Measurements from ENCODE around the gene ADK. TPM values are rescaled to one million over a fixed set of nuclear protein-coding genes. Genes with fewer than 3 reads are reported as not detected.
"Not testable (repeated sequence)": the region's sequence is repeated elsewhere in the genome, so short reads cannot be mapped to it uniquely, and the experiment has no call there.

Gene ADK
- total RNA-seq, 1 donor, result 34.2 TPM

DNA sequence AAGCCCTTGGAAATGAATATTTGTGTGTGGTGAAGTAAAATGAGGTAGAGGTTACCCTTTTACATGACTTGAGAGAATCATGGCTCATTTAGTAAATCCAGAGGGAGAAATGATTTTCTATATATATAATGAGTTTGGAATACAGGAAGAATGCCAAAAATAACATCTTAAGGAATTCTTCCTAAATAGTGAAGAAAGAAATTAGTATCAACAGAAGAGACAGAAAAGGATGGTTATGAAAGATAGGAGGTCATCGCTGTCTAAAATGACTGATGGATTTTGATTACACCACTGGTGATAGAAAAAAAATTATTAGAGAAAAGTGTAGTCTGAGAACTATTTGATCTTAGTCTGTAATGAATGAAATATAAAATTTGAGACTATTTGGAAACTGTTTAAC is 283.0 kb downstream of the ADK start:
- Histone ChIP-seq H3K4me1 (ENCODE audit: insufficient read depth, low read length) (no peaks in the 10 kb centered on the region), H3K27me3 (ENCODE audit: insufficient read depth, low read length) (no peaks in the 10 kb centered on the region), H3K4me3 (ENCODE audit: low read length) (no peak overlapping the region), H3K9me3 (ENCODE audit: low read depth, low read length) (no peaks in the 10 kb centered on the region)

DNA sequence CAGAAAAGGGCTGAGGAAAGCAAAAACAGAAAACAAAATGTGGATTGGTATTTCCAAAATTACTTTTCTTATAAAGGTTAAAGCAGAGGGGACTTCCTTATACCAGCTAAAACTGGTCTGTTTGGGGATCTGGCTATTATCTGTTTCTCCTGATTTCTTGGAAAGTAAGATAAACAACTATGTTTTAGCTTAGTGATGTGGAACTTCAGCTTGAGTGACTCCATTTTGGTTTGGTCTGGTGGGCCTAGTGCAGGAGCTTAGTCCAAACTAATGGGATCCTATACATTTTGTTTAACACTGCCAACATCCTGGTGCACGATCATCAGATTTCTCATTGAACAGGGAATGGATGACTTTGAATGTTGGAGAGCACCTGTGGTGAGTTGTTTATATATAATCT is 283.5 kb downstream of the ADK start:
- Histone ChIP-seq H3K4me3 (ENCODE audit: low read length) (no peak overlapping the region), H3K27me3 (ENCODE audit: insufficient read depth, low read length) (no peaks in the 10 kb centered on the region), H3K4me1 (ENCODE audit: insufficient read depth, low read length) (no peaks in the 10 kb centered on the region), H3K9me3 (ENCODE audit: low read depth, low read length) (no peaks in the 10 kb centered on the region)

GRCh38 chr10:74436523-74437170 is 285.6 kb downstream of the ADK start:
- H3K4me1 ChIP-seq (ENCODE audit: insufficient read depth, low read length), result no peaks in the 10 kb centered on the region
- H3K27me3 ChIP-seq (ENCODE audit: insufficient read depth, low read length), result no peaks in the 10 kb centered on the region
- H3K9me3 ChIP-seq (ENCODE audit: low read depth, low read length), result no peaks in the 10 kb centered on the region
- H3K4me3 ChIP-seq (ENCODE audit: low read length), result no peak overlapping the region

DNA sequence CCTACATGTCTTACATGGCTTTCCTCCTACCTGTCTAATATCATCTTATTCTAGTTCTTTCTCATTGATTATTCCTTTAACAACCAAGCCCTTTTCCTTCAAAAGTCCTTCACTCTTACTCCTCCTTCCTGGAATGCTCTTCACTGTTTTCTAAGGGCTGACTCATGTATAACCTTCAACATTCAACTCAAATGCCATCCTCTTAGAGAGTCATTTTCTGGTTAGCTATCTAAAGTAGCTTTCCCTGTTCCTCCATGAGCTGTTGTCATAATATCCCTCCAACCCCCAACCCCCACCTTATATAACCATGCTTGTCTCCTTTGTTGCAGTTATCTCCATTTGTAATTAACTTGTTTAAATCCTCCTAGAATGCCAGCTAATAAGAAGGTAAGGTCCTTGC is 286.8 kb downstream of the ADK start:
- Histone ChIP-seq H3K27me3 (ENCODE audit: insufficient read depth, low read length) (no peaks in the 10 kb centered on the region), H3K9me3 (ENCODE audit: low read depth, low read length) (no peaks in the 10 kb centered on the region), H3K4me1 (ENCODE audit: insufficient read depth, low read length) (no peaks in the 10 kb centered on the region), H3K4me3 (ENCODE audit: low read length) (no peak overlapping the region)

GRCh38 chr10:74439213-74439612 is 288.2 kb downstream of the ADK start:
- Histone ChIP-seq H3K4me3 (ENCODE audit: low read length) (no peak overlapping the region), H3K9me3 (ENCODE audit: low read depth, low read length) (no peaks in the 10 kb centered on the region), H3K27me3 (ENCODE audit: insufficient read depth, low read length) (no peaks in the 10 kb centered on the region), H3K4me1 (ENCODE audit: insufficient read depth, low read length) (no peaks in the 10 kb centered on the region)

DNA sequence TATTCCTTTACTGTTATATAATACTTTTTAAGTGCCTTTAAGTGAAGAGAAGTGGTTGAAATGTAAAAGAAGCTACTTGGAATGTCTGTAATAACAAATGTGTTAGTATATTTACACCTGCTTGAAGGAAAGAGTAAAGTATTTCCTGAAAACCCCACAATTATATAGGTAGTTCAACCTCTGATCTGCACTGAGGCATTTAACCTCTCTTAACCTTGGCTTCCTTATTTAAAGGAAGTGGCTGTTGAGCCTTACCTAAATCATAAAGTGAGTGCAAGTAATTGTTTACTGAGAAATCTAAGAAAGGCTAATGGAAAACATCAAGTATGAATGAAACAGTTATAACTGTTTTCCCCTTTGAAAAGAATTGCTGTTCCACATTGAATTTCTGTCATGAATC is 294.5 kb downstream of the ADK start:
- no peak overlapping the region for H3K4me3 ChIP-seq (ENCODE audit: low read length)
- no peaks in the 10 kb centered on the region for H3K27me3 ChIP-seq (ENCODE audit: insufficient read depth, low read length)
- no peaks in the 10 kb centered on the region for H3K4me1 ChIP-seq (ENCODE audit: insufficient read depth, low read length)
- H3K9me3 ChIP-seq (ENCODE audit: low read depth, low read length), result no peaks in the 10 kb centered on the region

- Histone ChIP-seq H3K27me3 (ENCODE audit: insufficient read depth, low read length) (no peaks in the 10 kb centered on the region), H3K4me3 (ENCODE audit: low read length) (no peak overlapping the region), H3K4me1 (ENCODE audit: insufficient read depth, low read length) (no peaks in the 10 kb centered on the region), H3K9me3 (ENCODE audit: low read depth, low read length) (no peaks in the 10 kb centered on the region)
Measured at GRCh38 chr10:74450602-74451001, 299.6 kb downstream of the ADK start.

DNA sequence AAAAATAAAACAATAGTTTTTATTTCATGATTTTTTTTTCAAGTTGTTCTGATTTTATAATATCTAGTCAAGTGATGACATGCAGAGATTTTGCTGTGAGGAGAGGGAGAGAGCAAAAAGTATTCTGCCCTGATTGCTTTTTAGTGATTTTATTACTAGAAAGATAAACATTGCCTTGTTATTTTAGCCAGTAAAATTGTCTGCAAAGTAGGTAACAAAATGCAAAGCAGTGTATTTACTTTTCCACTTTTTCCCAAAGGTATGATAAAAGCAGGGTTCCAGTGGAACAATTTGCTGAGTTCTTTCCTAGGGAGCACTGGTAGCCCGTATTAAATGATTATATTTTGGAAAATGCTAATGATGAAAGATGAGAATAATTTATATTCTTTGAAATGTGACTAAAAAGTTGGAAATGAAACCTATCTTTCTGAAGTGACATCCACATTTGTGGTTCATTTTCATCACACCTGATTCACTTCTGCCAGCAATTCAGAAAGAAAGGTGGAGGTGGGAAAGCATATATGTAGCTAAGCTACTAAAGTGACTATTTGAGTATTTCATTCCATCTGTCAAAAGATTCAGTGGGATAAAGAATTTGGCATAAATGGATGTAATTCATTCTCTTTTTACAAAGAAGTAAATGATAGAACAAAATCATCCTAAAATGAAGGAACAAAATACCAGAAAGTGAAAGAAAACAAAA is 300.3 kb downstream of the ADK start:
- Histone ChIP-seq H3K4me1 (ENCODE audit: insufficient read depth, low read length) (no peaks in the 10 kb centered on the region), H3K27me3 (ENCODE audit: insufficient read depth, low read length) (no peaks in the 10 kb centered on the region), H3K9me3 (ENCODE audit: low read depth, low read length) (no peaks in the 10 kb centered on the region), H3K4me3 (ENCODE audit: low read length) (no peak overlapping the region)

- H3K27me3 ChIP-seq (ENCODE audit: insufficient read depth, low read length), result no peaks in the 10 kb centered on the region
Measured at GRCh38 chr10:74453169-74453568, 302.1 kb downstream of the ADK start.

GRCh38 chr10:74457478-74457877 is 306.5 kb downstream of the ADK start:
- H3K4me3 ChIP-seq (ENCODE audit: low read length); H3K27me3 ChIP-seq (ENCODE audit: insufficient read depth, low read length); H3K9me3 ChIP-seq (ENCODE audit: low read depth, low read length): not testable (repeated sequence)

More at GRCh38 chr10:74453169-74453568, 302.1 kb downstream of the ADK start:
- no peaks in the 10 kb centered on the region for H3K4me1 ChIP-seq (ENCODE audit: insufficient read depth, low read length)
- no peaks in the 10 kb centered on the region for H3K9me3 ChIP-seq (ENCODE audit: low read depth, low read length)
- H3K4me3 ChIP-seq (ENCODE audit: low read length), result no peak overlapping the region

GRCh38 chr10:74460812-74461211 is 309.8 kb downstream of the ADK start:
- H3K27me3 ChIP-seq (ENCODE audit: insufficient read depth, low read length), result no peaks in the 10 kb centered on the region
- H3K4me3 ChIP-seq (ENCODE audit: low read length), result no peak overlapping the region
- no peaks in the 10 kb centered on the region for H3K4me1 ChIP-seq (ENCODE audit: insufficient read depth, low read length)
- no peaks in the 10 kb centered on the region for H3K9me3 ChIP-seq (ENCODE audit: low read depth, low read length)

More at GRCh38 chr10:74457478-74457877, 306.5 kb downstream of the ADK start:
- not testable (repeated sequence) for H3K4me1 ChIP-seq (ENCODE audit: insufficient read depth, low read length)

- Histone ChIP-seq H3K9me3 (ENCODE audit: low read depth, low read length) (no peaks in the 10 kb centered on the region), H3K4me3 (ENCODE audit: low read length) (no peak overlapping the region), H3K4me1 (ENCODE audit: insufficient read depth, low read length) (no peaks in the 10 kb centered on the region), H3K27me3 (ENCODE audit: insufficient read depth, low read length) (no peaks in the 10 kb centered on the region)
Measured at GRCh38 chr10:74474022-74474713, 323.1 kb downstream of the ADK start.

DNA sequence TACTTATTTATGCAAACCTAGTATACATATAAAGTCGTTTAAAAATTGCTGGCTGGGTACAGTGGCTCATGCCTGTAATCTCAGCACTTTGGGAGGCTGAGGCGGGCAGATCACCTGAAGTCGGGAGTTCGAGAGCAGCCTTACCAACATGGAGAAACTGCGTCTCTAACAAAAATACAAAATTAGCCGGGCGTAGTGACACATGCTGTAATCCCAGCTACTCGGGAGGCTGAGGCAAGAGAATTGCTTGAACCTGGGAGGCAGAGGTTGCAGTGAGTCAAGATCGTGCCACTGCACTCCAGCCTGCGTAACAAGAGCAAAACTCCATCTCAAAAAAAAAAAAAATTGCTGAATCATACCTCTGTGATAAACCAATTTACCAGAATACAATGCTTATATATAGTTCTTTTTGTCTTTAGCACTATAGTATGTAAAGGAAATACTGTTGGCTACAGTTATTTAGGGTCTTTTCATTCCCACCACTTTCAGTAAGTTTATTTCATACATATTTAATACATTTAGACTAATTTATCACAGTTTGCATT is 325.2 kb downstream of the ADK start:
- not testable (repeated sequence) for H3K4me1 ChIP-seq (ENCODE audit: insufficient read depth, low read length); H3K27me3 ChIP-seq (ENCODE audit: insufficient read depth, low read length); H3K9me3 ChIP-seq (ENCODE audit: low read depth, low read length); H3K4me3 ChIP-seq (ENCODE audit: low read length)

GRCh38 chr10:74480778-74481177 is 329.8 kb downstream of the ADK start:
- H3K4me1 ChIP-seq (ENCODE audit: insufficient read depth, low read length), result no peaks in the 10 kb centered on the region
- no peaks in the 10 kb centered on the region for H3K27me3 ChIP-seq (ENCODE audit: insufficient read depth, low read length)
- H3K9me3 ChIP-seq (ENCODE audit: low read depth, low read length), result no peaks in the 10 kb centered on the region
- no peak overlapping the region for H3K4me3 ChIP-seq (ENCODE audit: low read length)

DNA sequence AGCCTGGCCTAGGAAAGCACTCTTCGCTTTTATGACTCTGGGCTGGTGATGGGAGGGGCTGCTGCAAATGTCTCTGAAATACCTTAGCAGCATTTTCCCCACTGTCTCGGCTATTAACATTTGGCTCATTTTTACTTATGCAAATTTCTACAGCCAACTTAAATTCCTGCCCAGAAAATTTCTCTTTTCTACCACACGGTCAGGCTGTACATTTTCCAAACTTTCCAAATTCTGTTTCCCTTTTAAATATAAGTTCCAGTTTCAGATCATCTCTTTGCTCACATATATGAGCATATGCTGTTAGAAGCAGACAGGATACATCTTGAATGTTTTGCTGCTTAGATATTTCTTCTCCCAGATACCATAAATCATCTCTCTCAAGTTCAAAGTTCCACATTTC is 332.3 kb downstream of the ADK start:
- no peaks in the 10 kb centered on the region for H3K4me1 ChIP-seq (ENCODE audit: insufficient read depth, low read length)
- no peak overlapping the region for H3K4me3 ChIP-seq (ENCODE audit: low read length)
- H3K9me3 ChIP-seq (ENCODE audit: low read depth, low read length), result no peaks in the 10 kb centered on the region
- no peaks in the 10 kb centered on the region for H3K27me3 ChIP-seq (ENCODE audit: insufficient read depth, low read length)

Data from mononuclear cell (primary cell).